PC-3 (cell line): Measurements from ENCODE around the gene TAF6.

ENCODE experiments used
- CTCF ChIP-seq: fragments of 300-600 bp; sonication (generic); conservative IDR thresholded peaks from 2 replicates; pipeline ENCODE4 v1.5.1; 2017; ENCODE audit warnings: antibody characterized with exemption, low read depth, mild to moderate bottlenecking, low read length
- EZH2 ChIP-seq: fragments of 300-600 bp; sonication (generic); IDR thresholded peaks from one replicate; pipeline ENCODE4 v1.6.1; 2017; ENCODE audit warnings: antibody characterized with exemption, mild to moderate bottlenecking, low read length; ENCODE audit not compliant: unreplicated experiment
- EZH2phosphoT487 ChIP-seq: fragments of 300-600 bp; sonication (generic); IDR thresholded peaks from 2 replicates; pipeline ENCODE4 v1.6.1; 2018; ENCODE audit warnings: mild to moderate bottlenecking, antibody characterized with exemption, low read length, borderline replicate concordance

GRCh38 chr7:100093498-100093897 is 25.7 kb downstream of the TAF6 start:
- TF ChIP-seq CTCF, result no peak
- TF ChIP-seq EZH2phosphoT487, result no peak
- TF ChIP-seq EZH2, result no peak
